A549 (cell line): Measurements from ENCODE around the gene KDF1. TPM values are rescaled to one million over a fixed set of nuclear protein-coding genes. Genes with fewer than 3 reads are reported as not detected.
A peak's percentile ranks its signal among the peaks of the same experiment; 100 is the strongest.

Experiments used
- ATAC-seq, 2 experiments: fragments of 200-7000 bp in 1 of 2; fragments of >200 bp in 1 of 2; cut with Nextera tagmentation in 1 of 2; cut with Tn5 transposase in 1 of 2; 3 replicates each; pipeline versions ENCODE4 v1.8.0 to v1.9.1; 2018 to 2020; ENCODE audit warnings: mild to moderate bottlenecking in 1 of 2, moderate library complexity in 1 of 2
- CTCF ChIA-PET: fragments of 300-600 bp; sonication (Branson Sonifier 250); formaldehyde crosslinking; extraction: SDS; loops from one replicate; lab custom pipeline; 2021; ENCODE audit warnings: antibody characterized with exemption, inconsistent platforms; lab: Yijun Ruan, JAX
- POLR2A ChIA-PET: fragments of 350-600 bp; formaldehyde crosslinking; extraction: SDS; loops from one replicate; lab custom pipeline; 2021; ENCODE audit warnings: antibody characterized with exemption, inconsistent platforms; lab: Yijun Ruan, JAX
- DNase-seq, 2 experiments: peaks; one replicate each; pipeline versions ENCODE4 v3.0.0 to v3.0.0-alpha.2; 2011 to 2016; ENCODE audit warnings: low read depth in 1 of 2, low spot score in 1 of 2
- FAIRE-seq: peaks from 2 replicates; lab custom pipeline; 2011; peaks lifted over from hg19 to GRCh38; lab: Jason Lieb, UNC
- H3K27ac ChIP-seq, 2 experiments: fragments of >200 bp; sonication (Bioruptor Twin); formaldehyde crosslinking; 3 replicates each; pipeline ENCODE4 v1.5.1; 2016 to 2017
- H3K4me1 ChIP-seq: fragments of >200 bp; sonication (Bioruptor Twin); formaldehyde crosslinking; 3 replicates; pipeline ENCODE4 v1.6.1; 2016
- H3K4me2 ChIP-seq: fragments of >200 bp; sonication (Bioruptor Twin); formaldehyde crosslinking; 3 replicates; pipeline ENCODE4 v1.6.1; 2016
- H3K4me3 ChIP-seq: fragments of >200 bp; sonication (Bioruptor Twin); formaldehyde crosslinking; 3 replicates; pipeline ENCODE4 v1.5.1; 2016
- H3K9me3 ChIP-seq: fragments of >200 bp; sonication (Bioruptor Twin); formaldehyde crosslinking; 3 replicates; pipeline ENCODE4 v1.6.1; 2016
- BCL3 ChIP-seq: fragments of >200 bp; sonication (Bioruptor Twin); formaldehyde crosslinking; IDR thresholded peaks from 3 replicates; pipeline ENCODE4 v1.6.1; 2016
- CBX2 ChIP-seq: fragments of 200-600 bp; sonication (generic); IDR thresholded peaks from 2 replicates; pipeline ENCODE4 v1.6.1; 2016; ENCODE audit warnings: low read depth, mild to moderate bottlenecking, borderline replicate concordance
- CBX8 ChIP-seq: fragments of 200-600 bp; sonication (generic); IDR thresholded peaks from 2 replicates; pipeline ENCODE4 v1.6.1; 2016
- CHD2 ChIP-seq: fragments of 150-350 bp; IDR thresholded peaks from 2 replicates; pipeline ENCODE4 v1.6.1; 2014; ENCODE audit warnings: low read length; ENCODE audit not compliant: partially characterized antibody
- CHD4 ChIP-seq: fragments of 200-600 bp; sonication (generic); IDR thresholded peaks from 2 replicates; pipeline ENCODE4 v1.6.1; 2016; ENCODE audit warnings: antibody characterized with exemption, mild to moderate bottlenecking, borderline replicate concordance
- EHF ChIP-seq: fragments of 250-450 bp; sonication (Bioruptor Pico); IDR thresholded peaks from 2 replicates; pipeline ENCODE4 v1.5.0; 2020; ENCODE audit warnings: mild to moderate bottlenecking
- FOXS1 ChIP-seq: fragments of 250-450 bp; sonication (Bioruptor Pico); IDR thresholded peaks from 2 replicates; pipeline ENCODE4 v1.5.0; 2020; ENCODE audit warnings: mild to moderate bottlenecking, moderate library complexity
- GATA3 ChIP-seq: IDR thresholded peaks from 2 replicates; pipeline ENCODE4 v1.6.1; 2012; ENCODE audit warnings: borderline replicate concordance
- HDAC2 ChIP-seq: fragments of 200-600 bp; sonication (generic); IDR thresholded peaks from 2 replicates; pipeline ENCODE4 v1.6.1; 2016
- HOXB5 ChIP-seq: fragments of 250-450 bp; sonication (Bioruptor Pico); IDR thresholded peaks from 2 replicates; pipeline ENCODE4 v1.5.0; 2020; ENCODE audit warnings: mild to moderate bottlenecking, moderate library complexity
- JUNB ChIP-seq: fragments of >200 bp; sonication (Bioruptor Twin); formaldehyde crosslinking; IDR thresholded peaks from 2 replicates; pipeline ENCODE4 v1.6.1; 2016
- KDM1A ChIP-seq: fragments of 200-600 bp; sonication (generic); IDR thresholded peaks from 2 replicates; pipeline ENCODE4 v1.6.1; 2016; ENCODE audit warnings: low read depth, mild to moderate bottlenecking
- NFE2L2 ChIP-seq: fragments of 150-350 bp; conservative IDR thresholded peaks from 2 replicates; pipeline ENCODE4 v1.6.1; 2014; ENCODE audit warnings: low read length
- NR3C1 ChIP-seq: fragments of >200 bp; sonication (Bioruptor Twin); formaldehyde crosslinking; IDR thresholded peaks from 3 replicates; pipeline ENCODE4 v1.6.1; 2017
- PBX3 ChIP-seq: IDR thresholded peaks from 2 replicates; pipeline ENCODE4 v1.6.1; 2012
- RARB ChIP-seq: fragments of 250-450 bp; sonication (Bioruptor Pico); IDR thresholded peaks from 2 replicates; pipeline ENCODE4 v1.8.0; 2021; ENCODE audit warnings: mild to moderate bottlenecking, moderate library complexity
- REST ChIP-seq: fragments of 200-600 bp; sonication (generic); IDR thresholded peaks from 2 replicates; pipeline ENCODE4 v1.6.1; 2016; ENCODE audit warnings: antibody characterized with exemption, mild to moderate bottlenecking, moderate library complexity
- TFCP2L1 ChIP-seq: fragments of 250-450 bp; sonication (Bioruptor Pico); IDR thresholded peaks from 2 replicates; pipeline ENCODE4 v1.5.0; 2021; ENCODE audit warnings: mild to moderate bottlenecking
- TP53 ChIP-seq: fragments of 250-450 bp; sonication (Bioruptor Pico); IDR thresholded peaks from 2 replicates; pipeline ENCODE4 v1.5.0; 2021; ENCODE audit warnings: mild to moderate bottlenecking, moderate library complexity
- WGBS: methylation state at CpG from one replicate; pipeline ENCODE4 v1.1.6; 2017; ENCODE audit errors: missing lambda C conversion rate; 5-methylcytosine and 5-hydroxymethylcytosine counted together
- polyA plus RNA-seq, 4 experiments: library from polyadenylated mRNA; depleted of rRNA in 3 of 4; stranded (reverse); fragments of >200 nt; fragmentation: RNase III in 1 of 4; extraction: RNeasy Plus Mini Kit Qiagen cat#74134 plus additional on column Dnase treatment in 1 of 4; gene quantifications; 2 replicates in 3 of 4; 3 replicates in 1 of 4; pipeline ENCODE4 v1.2.3, GENCODE V29; 2011 to 2017

KDF1 gene
- polyA plus RNA-seq, 2 of the 4 experiments (the other 2 are of a cell fraction): not detected

- no peak for ATAC-seq
- ChIA-PET POLR2A (interaction anchor here (0.7 kb wide), 1 partner anchor 22 kb away, joined by 3 read pairs; the partner anchor contains the start of gene TRNP1), CTCF (interaction anchor here (1.5 to 2.9 kb wide), 2 partner anchors 25 to 29 kb away, joined by 4 to 14 read pairs; no protein-coding TSS in a partner anchor)
- DNase-seq: no peak
- FAIRE-seq: no peak
- H3K4me3 ChIP-seq: no peak overlapping the region
- peaks cover 32% of the 10 kb centered on the region for H3K4me1 ChIP-seq
- peak overlapping the region in 1 of 2 experiments; percentile 73; a peak in 4 of 6 replicates for H3K27ac ChIP-seq
- H3K4me2 ChIP-seq: no peak overlapping the region
- TF ChIP-seq CHD4: peak; percentile 80
- peak; percentile 86; the same call in 1 of the 2 replicates for TF ChIP-seq KDM1A
- TF ChIP-seq CHD2: no peak
- WGBS: 84% methylated on average over 3 of the region's 3 CpGs
- no peaks in the 10 kb centered on the region for H3K9me3 ChIP-seq
Measured at GRCh38 chr1:26971590-26971989, 11.3 kb upstream of the KDF1 start.

- ATAC-seq: peak in 1 of 2 experiments; percentile 33; a peak in 3 of 6 replicates
- CTCF ChIA-PET: interaction anchor here (5.6 kb wide), 1 partner anchor 16 kb away, joined by 78 read pairs; no protein-coding TSS in a partner anchor
- DNase-seq: peak in 1 of 2 experiments; percentile 61
Measured at GRCh38 chr1:26970810-26971209, 10.5 kb upstream of the KDF1 start.

More at GRCh38 chr1:26970810-26971209, 10.5 kb upstream of the KDF1 start:
- Histone ChIP-seq H3K4me3 (no peak overlapping the region), H3K4me1 (peaks cover 32% of the 10 kb centered on the region), H3K27ac (peak overlapping the region; percentile 20 to 73; a peak in 4 of 6 replicates), H3K9me3 (no peaks in the 10 kb centered on the region), H3K4me2 (no peak overlapping the region)
- WGBS: 62% methylated on average over 7 of the region's 7 CpGs
- TF ChIP-seq RARB (CRISPR knock-in tag) (no peak), CBX8 (no peak), HOXB5 (CRISPR knock-in tag) (no peak), TP53 (CRISPR knock-in tag) (no peak), GATA3 (no peak), CHD4 (no peak), CBX2 (no peak), NR3C1 (no peak), EHF (CRISPR knock-in tag) (no peak), PBX3 (no peak), JUNB (no peak), NFE2L2 (no peak), BCL3 (no peak), REST (no peak), TFCP2L1 (CRISPR knock-in tag) (no peak), HDAC2 (no peak), FOXS1 (CRISPR knock-in tag) (no peak)
- POLR2A ChIA-PET: no interaction called here
- FAIRE-seq: no peak
